WTC11 (cell line): Measurements from ENCODE around the gene TMEM79. TPM values are rescaled to one million over a fixed set of nuclear protein-coding genes. Genes with fewer than 3 reads are reported as not detected.

Experiments
- ATAC-seq: fragments of 200-7000 bp; cut with Tn5 transposase; 2 replicates; pipeline ENCODE4 v1.10.0; 2021; ENCODE audit warnings: mild to moderate bottlenecking, moderate library complexity
- CTCF ChIA-PET: fragments of 300-600 bp; sonication (Branson Sonifier 250); formaldehyde crosslinking; loops from one replicate; lab custom pipeline; 2021; ENCODE audit warnings: antibody characterized with exemption; lab: Charles Lee
- POLR2A ChIA-PET: fragments of 350-600 bp; sonication (Branson Sonifier 250); formaldehyde crosslinking; loops from one replicate; lab custom pipeline; 2021; ENCODE audit warnings: antibody characterized with exemption; lab: Charles Lee
- DNase-seq: peaks from one replicate; pipeline ENCODE4 v3.0.0; 2021; ENCODE audit warnings: low spot score
- H3K27ac Mint-ChIP-seq: 2 replicates; pipeline ENCODE4 v1.8.0; 2021; ENCODE audit warnings: mixed read lengths
- H3K27me3 Mint-ChIP-seq: 2 replicates; pipeline ENCODE4 v1.8.0; 2021; ENCODE audit warnings: low read depth, mild to moderate bottlenecking, moderate library complexity, mixed read lengths
- H3K36me3 Mint-ChIP-seq: 2 replicates; pipeline ENCODE4 v1.8.0; 2021; ENCODE audit warnings: mixed read lengths
- H3K4me1 Mint-ChIP-seq: 2 replicates; pipeline ENCODE4 v1.8.0; 2022; ENCODE audit warnings: mixed read lengths
- H3K4me3 Mint-ChIP-seq: 2 replicates; pipeline ENCODE4 v1.8.0; 2021; ENCODE audit warnings: mild to moderate bottlenecking, moderate library complexity, mixed read lengths
- H3K9me3 Mint-ChIP-seq: 2 replicates; pipeline ENCODE4 v1.8.0; 2021; ENCODE audit warnings: mixed read lengths
- CBFB ChIP-seq: sonication (generic); formaldehyde crosslinking; IDR thresholded peaks from 2 replicates; pipeline ENCODE4 v1.8.1; 2022; ENCODE audit warnings: mild to moderate bottlenecking, low read depth, missing genetic modification reagents
- EMX1 ChIP-seq: fragments of 250-450 bp; sonication (Bioruptor Pico); IDR thresholded peaks from 2 replicates; pipeline ENCODE4 v1.8.0; 2021; ENCODE audit warnings: mild to moderate bottlenecking
- NR2C2 ChIP-seq: sonication (generic); formaldehyde crosslinking; IDR thresholded peaks from 2 replicates; pipeline ENCODE4 v1.8.0; 2022; ENCODE audit warnings: mild to moderate bottlenecking, missing genetic modification reagents
- RORB ChIP-seq: fragments of 250-450 bp; sonication (Bioruptor Pico); IDR thresholded peaks from 2 replicates; pipeline ENCODE4 v1.9.0; 2021; ENCODE audit warnings: mild to moderate bottlenecking
- SMAD4 ChIP-seq: sonication (generic); formaldehyde crosslinking; IDR thresholded peaks from 2 replicates; pipeline ENCODE4 v1.8.0; 2022; ENCODE audit warnings: mild to moderate bottlenecking, missing genetic modification reagents
- TCF7 ChIP-seq: sonication (generic); formaldehyde crosslinking; IDR thresholded peaks from 2 replicates; pipeline ENCODE4 v1.8.0; 2022; ENCODE audit warnings: mild to moderate bottlenecking, low read depth, missing genetic modification reagents, moderate library complexity
- TEAD4 ChIP-seq: sonication (generic); formaldehyde crosslinking; IDR thresholded peaks from 2 replicates; pipeline ENCODE4 v1.8.0; 2022; ENCODE audit warnings: mild to moderate bottlenecking, missing genetic modification reagents
- USF2 ChIP-seq: sonication (generic); formaldehyde crosslinking; IDR thresholded peaks from 2 replicates; pipeline ENCODE4 v1.8.1; 2023; ENCODE audit warnings: mild to moderate bottlenecking, missing genetic modification reagents, moderate library complexity
- ZNF121 ChIP-seq: sonication (generic); formaldehyde crosslinking; IDR thresholded peaks from 2 replicates; pipeline ENCODE4 v1.8.0; 2023; ENCODE audit warnings: missing genetic modification reagents
- ZNF423 ChIP-seq: fragments of 250-450 bp; sonication (Bioruptor Pico); IDR thresholded peaks from 2 replicates; pipeline ENCODE4 v2.1.2; 2022; ENCODE audit warnings: mild to moderate bottlenecking, moderate library complexity
- ZNF532 ChIP-seq: fragments of 250-450 bp; sonication (Bioruptor Pico); IDR thresholded peaks from 2 replicates; pipeline ENCODE4 v1.9.0; 2021; ENCODE audit warnings: mild to moderate bottlenecking, borderline replicate concordance
- ZNF671 ChIP-seq: fragments of 250-450 bp; sonication (Bioruptor Pico); IDR thresholded peaks from 2 replicates; pipeline ENCODE4 v1.8.0; 2021; ENCODE audit warnings: mild to moderate bottlenecking
- total RNA-seq: library from RNA; stranded (reverse); gene quantifications from 3 replicates; pipeline ENCODE4 v1.2.3, GENCODE V29; 2021
- TF ChIP-seq, protein P1 (sequence below): sonication (generic); formaldehyde crosslinking; IDR thresholded peaks from 2 replicates; pipeline ENCODE4 v1.8.0; 2023; ENCODE audit warnings: missing genetic modification reagents
- TF ChIP-seq, protein P2 (sequence below): fragments of 250-450 bp; sonication (Bioruptor Pico); IDR thresholded peaks from 2 replicates; pipeline ENCODE4 v1.9.0; 2021; ENCODE audit warnings: mild to moderate bottlenecking
- TF ChIP-seq, protein P3 (sequence below): fragments of 250-450 bp; sonication (Bioruptor Pico); IDR thresholded peaks from 2 replicates; pipeline ENCODE4 v1.8.0; 2021; ENCODE audit warnings: mild to moderate bottlenecking
- TF ChIP-seq, protein P4 (sequence below): sonication (generic); formaldehyde crosslinking; IDR thresholded peaks from 2 replicates; pipeline ENCODE4 v1.8.1; 2023; ENCODE audit warnings: mild to moderate bottlenecking, missing genetic modification reagents, borderline replicate concordance

The TMEM79 gene
- total RNA-seq, 1 experiment from 2014 or later: 2.2 TPM

DNA sequence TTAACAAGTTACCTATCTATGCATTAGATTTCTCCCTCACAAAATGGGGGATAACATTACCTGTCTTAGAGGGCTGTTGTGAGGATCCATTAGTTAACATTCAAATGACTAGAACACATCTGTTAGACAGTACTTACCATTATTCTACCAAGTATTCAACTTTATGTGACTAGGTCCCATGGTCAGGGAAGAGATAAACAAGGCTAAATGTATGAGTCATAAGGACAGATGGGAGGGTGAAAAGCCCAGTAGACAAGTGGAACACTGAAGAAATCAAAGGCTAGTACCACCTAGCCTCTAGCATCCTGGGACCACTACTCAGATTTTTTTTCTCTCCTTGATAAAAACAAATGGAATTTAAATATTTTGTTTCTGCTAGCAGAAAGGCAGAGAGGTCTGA is 24.0 kb downstream of the TMEM79 start (continued):
- no peak for TF ChIP-seq ZNF532 (CRISPR knock-in tag)
- no peak for TF ChIP-seq TEAD4 (CRISPR knock-in tag)
- TF ChIP-seq EMX1: no peak
- no peak for TF ChIP-seq ZNF121 (CRISPR knock-in tag)
- no peak for TF ChIP-seq USF2 (CRISPR knock-in tag)
- TF ChIP-seq, protein P1, sequence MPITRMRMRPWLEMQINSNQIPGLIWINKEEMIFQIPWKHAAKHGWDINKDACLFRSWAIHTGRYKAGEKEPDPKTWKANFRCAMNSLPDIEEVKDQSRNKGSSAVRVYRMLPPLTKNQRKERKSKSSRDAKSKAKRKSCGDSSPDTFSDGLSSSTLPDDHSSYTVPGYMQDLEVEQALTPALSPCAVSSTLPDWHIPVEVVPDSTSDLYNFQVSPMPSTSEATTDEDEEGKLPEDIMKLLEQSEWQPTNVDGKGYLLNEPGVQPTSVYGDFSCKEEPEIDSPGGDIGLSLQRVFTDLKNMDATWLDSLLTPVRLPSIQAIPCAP (CRISPR knock-in tag): no peak
- TF ChIP-seq, protein P2, sequence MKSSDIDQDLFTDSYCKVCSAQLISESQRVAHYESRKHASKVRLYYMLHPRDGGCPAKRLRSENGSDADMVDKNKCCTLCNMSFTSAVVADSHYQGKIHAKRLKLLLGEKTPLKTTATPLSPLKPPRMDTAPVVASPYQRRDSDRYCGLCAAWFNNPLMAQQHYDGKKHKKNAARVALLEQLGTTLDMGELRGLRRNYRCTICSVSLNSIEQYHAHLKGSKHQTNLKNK (CRISPR knock-in tag): no peak

DNA sequence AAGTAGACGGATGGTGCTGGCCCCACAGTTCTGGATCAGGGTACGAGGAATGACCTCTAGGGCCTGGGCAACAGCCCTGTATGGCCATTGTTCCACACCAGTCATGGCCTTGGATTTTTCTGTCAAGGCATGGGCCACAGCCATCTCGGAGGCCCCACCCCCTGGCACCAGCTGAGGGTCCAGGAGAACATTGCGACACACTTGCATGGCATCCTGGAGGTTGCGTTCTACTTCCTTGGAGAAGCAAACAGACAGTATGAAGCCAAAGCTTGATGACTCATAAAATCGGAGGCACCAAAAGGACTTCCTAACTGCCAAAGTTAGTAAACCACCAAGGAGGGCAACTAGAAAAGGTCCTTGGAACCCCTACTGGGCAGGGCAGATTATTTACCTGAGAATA is 26.8 kb downstream of the TMEM79 start:
- ATAC-seq (no peak), DNase-seq (no peak)
- Mint-ChIP-seq H3K27me3 (no peaks in the 10 kb centered on the region), H3K36me3 (peaks cover 82% of the 10 kb centered on the region), H3K4me1 (no peaks in the 10 kb centered on the region), H3K9me3 (no peaks in the 10 kb centered on the region), H3K27ac (no peak overlapping the region), H3K4me3 (no peak overlapping the region)
- CTCF ChIA-PET: no interaction called here
- POLR2A ChIA-PET: interaction anchor here (1.7 kb wide), 1 partner anchor 28 kb away, joined by 5 read pairs; the partner anchor contains the start of gene SMG5
- no peak for TF ChIP-seq USF2 (CRISPR knock-in tag)
- no peak for TF ChIP-seq RORB
- TF ChIP-seq, protein P3, sequence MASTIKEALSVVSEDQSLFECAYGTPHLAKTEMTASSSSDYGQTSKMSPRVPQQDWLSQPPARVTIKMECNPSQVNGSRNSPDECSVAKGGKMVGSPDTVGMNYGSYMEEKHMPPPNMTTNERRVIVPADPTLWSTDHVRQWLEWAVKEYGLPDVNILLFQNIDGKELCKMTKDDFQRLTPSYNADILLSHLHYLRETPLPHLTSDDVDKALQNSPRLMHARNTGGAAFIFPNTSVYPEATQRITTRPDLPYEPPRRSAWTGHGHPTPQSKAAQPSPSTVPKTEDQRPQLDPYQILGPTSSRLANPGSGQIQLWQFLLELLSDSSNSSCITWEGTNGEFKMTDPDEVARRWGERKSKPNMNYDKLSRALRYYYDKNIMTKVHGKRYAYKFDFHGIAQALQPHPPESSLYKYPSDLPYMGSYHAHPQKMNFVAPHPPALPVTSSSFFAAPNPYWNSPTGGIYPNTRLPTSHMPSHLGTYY: no peak
- no peak for TF ChIP-seq SMAD4
- no peak for TF ChIP-seq ZNF532 (CRISPR knock-in tag)
- TF ChIP-seq ZNF423 (CRISPR knock-in tag): no peak
- TF ChIP-seq, protein P4, sequence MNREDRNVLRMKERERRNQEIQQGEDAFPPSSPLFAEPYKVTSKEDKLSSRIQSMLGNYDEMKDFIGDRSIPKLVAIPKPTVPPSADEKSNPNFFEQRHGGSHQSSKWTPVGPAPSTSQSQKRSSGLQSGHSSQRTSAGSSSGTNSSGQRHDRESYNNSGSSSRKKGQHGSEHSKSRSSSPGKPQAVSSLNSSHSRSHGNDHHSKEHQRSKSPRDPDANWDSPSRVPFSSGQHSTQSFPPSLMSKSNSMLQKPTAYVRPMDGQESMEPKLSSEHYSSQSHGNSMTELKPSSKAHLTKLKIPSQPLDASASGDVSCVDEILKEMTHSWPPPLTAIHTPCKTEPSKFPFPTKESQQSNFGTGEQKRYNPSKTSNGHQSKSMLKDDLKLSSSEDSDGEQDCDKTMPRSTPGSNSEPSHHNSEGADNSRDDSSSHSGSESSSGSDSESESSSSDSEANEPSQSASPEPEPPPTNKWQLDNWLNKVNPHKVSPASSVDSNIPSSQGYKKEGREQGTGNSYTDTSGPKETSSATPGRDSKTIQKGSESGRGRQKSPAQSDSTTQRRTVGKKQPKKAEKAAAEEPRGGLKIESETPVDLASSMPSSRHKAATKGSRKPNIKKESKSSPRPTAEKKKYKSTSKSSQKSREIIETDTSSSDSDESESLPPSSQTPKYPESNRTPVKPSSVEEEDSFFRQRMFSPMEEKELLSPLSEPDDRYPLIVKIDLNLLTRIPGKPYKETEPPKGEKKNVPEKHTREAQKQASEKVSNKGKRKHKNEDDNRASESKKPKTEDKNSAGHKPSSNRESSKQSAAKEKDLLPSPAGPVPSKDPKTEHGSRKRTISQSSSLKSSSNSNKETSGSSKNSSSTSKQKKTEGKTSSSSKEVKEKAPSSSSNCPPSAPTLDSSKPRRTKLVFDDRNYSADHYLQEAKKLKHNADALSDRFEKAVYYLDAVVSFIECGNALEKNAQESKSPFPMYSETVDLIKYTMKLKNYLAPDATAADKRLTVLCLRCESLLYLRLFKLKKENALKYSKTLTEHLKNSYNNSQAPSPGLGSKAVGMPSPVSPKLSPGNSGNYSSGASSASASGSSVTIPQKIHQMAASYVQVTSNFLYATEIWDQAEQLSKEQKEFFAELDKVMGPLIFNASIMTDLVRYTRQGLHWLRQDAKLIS (CRISPR knock-in tag): no peak
- no peak for TF ChIP-seq NR2C2 (CRISPR knock-in tag)
- no peak for TF ChIP-seq ZNF671
- TF ChIP-seq CBFB (CRISPR knock-in tag): no peak
- no peak for TF ChIP-seq TCF7 (CRISPR knock-in tag)
- TF ChIP-seq, protein P2 (CRISPR knock-in tag): no peak
